ENCODE results near the gene TNFRSF18.

TNFRSF18 gene

GRCh38 chr1:1240348-1240732, 33.9 kb upstream of the TNFRSF18 start:
- DNase-seq, result no peak

DNA sequence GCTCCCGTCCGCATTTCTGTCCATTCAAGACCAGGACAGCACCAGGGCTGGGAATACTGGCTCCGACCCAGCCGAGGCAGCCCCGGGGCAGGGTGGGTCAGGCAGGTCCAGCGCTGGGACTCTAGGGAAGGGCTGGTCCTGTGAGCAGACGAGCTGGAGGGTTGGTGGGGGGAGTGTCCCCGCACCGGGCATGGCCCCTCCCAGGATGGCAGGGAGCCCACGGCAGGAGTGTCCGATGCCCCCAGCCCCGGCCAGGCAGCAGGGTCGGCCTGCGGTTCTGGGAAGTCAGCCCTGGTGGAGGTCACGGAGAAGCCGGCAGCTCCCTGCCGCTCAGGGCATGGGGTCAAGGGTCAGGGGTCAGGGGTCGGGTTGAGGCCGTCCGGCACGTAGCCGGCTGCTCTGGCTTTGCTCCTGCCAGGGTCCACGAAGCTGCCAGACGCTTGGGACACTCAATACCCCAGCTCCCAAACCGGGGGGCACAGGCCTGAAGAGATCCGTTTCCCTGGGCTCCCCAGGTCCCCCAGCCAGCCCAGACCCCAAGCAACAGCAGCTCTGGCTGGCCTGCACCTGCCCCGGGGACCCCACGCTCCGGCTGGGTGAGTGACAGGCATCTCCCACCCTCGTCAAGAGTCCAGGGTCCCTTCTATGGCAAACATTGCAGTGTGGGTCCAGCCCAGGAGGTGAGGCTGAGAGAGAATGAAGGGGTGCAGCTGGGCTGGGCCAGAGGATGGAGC, 33.4 kb upstream of the TNFRSF18 start:
- no peak for DNase-seq

DNA sequence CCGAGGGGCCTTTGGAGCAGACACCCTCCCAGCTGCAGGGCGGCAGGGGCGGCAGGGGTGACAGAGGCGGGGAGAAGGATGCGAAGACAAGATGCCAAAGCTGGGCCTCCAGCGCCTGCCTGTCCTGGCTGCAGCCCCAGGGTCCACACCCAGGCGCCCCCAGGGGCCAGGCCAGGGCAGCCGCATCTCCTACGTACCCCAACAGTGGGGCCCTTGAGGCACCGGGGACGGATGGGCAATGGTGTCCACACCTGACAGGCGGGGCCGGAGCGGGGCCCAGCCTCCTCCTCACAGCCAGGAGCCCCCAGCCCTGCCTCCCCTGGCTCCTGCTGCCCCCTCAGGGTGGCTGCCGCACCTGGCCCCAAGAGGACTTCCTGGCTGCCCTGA, 32.8 kb upstream of the TNFRSF18 start:
- DNase-seq, result no peak

- DNase-seq, result no peak
Measured at GRCh38 chr1:1238702-1239178, 32.3 kb upstream of the TNFRSF18 start.

- no peak for DNase-seq
Measured at GRCh38 chr1:1237874-1238701, 31.7 kb upstream of the TNFRSF18 start.

DNA sequence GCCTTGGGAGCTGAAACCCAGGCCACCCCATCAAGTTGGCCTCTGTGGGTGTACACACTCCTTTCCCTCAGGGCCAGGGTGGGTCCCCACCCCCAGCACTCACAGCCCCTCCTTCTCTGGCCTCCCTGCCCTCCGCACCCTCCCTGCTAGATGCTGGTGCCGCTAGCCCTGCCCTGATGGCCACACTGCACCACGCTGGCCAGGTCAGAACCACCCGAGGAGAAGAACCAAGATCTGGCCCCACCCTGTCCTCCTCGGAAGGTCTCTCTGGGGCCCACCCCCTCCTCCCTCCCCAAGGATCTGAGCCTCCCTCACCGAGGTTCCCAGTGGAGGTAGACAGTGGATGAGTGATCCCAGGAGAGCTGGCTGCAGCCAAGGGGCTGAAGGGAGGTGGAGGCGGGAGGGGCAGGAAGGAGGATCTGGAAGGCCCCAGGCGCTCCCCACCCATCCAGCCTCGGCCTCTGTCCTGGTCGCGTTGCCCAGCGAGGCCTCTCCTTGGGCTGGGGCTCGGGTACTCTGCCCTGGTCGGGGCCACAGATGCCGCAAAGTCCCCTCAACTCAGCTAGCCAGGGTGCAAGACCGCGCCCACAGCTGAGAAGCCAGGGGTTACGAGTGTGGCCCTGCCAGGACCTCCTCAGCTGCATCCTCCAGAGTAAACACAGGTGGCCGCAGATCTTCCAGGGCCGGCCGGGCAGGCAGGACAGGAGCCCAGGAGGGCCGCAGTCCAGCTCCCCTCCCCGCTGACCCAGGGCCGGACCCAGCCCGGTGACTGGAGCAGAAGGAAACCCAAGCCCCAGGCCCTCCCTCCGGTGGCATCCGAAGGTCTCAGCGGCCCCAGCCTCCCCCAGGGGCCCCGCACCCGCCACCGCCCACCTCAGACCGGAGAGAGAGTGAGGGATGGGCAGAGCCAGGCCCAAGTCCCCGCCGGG, 30.8 kb upstream of the TNFRSF18 start:
- DNase-seq, result no peak

DNA sequence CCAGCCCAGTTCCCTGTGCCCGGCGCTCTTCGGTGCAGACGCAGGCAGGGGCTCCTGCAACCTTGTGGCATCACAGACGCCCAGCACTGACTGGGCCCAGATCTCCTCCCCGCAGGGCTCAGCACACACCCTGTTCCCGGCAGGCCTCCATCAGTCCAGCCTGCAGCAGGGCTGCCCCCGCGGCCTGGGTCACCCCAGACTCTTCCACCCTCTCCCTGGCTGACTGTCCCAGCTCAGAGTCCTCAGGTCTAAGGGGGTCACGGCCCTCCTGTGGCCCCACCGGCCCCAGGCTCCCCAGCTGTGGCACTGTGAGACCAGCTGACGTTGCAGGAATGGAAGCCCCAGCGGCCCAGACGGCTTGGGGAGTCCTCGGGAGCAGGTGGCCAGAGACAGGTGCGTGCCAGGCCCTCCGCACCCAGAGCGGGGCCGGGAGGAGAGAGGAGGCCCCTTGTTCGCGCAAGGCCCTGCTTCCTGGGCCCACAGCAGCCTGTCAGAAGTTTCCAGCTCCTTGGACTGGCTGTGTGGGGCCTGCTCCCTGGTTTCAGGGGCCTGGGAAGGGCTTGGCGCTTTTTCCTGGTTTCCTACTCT, 29.9 kb upstream of the TNFRSF18 start:
- DNase-seq, result no peak

DNA sequence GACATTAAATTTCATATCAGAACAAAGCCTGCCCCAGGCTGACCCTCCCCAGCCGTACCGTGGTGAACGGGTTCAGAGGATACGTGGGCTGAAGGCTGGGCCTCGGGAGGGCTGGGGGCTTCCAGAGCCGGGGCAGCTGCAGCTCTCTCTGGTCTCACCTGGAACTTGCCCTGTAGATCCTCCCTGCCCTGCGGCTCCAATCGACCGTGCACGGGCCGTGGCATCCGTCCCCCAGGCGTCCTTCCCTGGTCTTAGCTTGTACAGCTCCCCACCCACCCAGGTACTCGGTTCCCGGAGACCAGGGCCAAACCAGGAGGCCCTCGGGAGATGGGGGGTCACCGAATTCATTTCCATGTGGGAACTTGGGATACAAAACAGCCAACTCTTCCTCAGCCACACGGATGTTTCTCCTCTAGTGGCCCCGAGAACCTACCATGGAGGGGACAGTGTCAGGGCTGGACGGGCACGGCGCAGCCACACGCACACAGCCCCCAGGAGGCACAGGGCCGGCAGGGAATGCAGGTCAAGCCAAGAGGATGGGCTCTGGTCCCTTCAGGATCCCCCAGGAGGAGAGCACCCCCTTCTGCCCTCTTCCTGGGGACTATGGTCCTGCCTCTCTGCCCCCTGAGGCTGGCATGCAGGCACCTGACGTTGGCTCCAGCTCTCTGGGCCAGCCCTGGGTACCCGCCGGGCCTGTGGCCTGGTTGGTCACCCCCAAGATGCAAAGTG, 28.8 kb upstream of the TNFRSF18 start:
- DNase-seq, result no peak

DNA sequence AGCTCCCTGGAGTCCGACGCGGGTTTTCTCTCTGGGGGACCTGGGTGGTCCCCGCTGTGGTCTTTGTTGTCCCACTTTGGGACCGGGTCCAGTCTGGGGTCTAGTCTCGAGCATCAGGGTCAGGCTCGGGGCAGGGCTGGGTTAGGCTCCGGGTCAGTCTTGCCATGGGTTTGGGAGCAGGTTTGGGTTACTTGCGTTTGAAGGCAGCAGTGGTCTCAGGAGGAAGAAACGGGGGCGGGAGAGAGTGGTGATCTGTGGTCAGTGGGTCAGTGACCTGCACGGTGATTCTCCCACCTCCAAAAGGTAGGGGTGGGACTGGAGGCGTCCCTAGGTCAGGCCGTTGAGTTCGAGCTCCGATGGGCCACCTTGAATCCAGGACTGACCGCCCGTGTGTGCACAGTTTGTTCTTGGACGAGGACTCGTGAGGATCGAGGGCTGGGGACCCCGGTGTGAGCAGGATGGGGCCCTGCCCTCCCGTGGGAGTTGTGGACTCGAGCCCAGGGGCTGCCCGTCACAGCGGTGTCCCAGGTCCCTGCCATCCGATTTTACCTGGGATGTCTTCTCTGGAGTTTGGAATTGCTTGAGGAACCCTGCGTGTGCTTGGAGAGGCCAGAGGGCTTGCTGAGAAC, 27.9 kb upstream of the TNFRSF18 start:
- DNase-seq, result no peak

- no peak for DNase-seq
Measured at GRCh38 chr1:1233567-1233892, 27.1 kb upstream of the TNFRSF18 start.

GRCh38 chr1:1232796-1233566, 26.6 kb upstream of the TNFRSF18 start:
- DNase-seq, result no peak

- no peak for DNase-seq
Measured at GRCh38 chr1:1232208-1232795, 25.9 kb upstream of the TNFRSF18 start, which contains the start of gene B3GALT6. TSS of gene B3GALT6 (plus strand) at chr1:1232237. CDS start at chr1:1232279, 42 bp downstream.

- DNase-seq, result peak; percentile 93
Measured at GRCh38 chr1:1231400-1232207, 25.2 kb upstream of the TNFRSF18 start, which contains the start of gene SDF4. TSS of gene SDF4 (minus strand) at chr1:1232001. CDS start at chr1:1228772, 3,229 bp downstream.

DNA sequence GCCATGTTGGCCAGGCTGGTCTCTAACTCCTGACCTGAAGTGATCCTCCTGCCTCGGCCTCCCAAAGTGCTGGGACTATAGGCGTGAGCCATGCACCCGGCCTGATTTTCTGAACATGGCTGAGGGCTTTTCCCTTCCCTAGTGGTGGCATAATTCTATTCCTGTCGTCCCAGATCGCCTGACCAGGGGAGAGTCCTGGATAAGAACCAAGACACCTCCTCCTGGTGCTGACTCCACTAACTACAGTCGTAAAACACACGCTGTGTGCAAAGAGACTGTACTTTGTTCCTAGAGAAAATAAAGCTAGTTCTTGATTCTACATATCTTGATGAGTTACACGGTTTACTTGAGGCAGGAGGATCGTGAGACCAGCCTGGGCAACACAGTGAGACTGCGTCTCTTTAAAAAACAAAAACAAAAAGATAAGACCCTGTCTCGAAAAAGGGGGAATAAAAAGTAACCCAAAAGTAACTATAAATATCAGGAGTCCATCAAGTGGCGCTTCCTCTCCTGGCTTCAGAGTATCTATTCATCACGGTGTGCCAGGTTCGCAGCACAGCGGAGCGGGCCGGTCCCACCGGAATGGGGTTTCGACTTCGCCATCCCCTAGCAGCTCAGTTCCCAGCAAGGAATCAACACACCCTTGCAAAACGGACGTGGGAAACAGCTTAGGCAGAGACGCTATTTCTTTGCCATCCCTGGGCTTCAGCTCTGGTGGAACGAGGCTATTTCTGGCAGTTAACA, 24.4 kb upstream of the TNFRSF18 start:
- DNase-seq, result no peak

DNA sequence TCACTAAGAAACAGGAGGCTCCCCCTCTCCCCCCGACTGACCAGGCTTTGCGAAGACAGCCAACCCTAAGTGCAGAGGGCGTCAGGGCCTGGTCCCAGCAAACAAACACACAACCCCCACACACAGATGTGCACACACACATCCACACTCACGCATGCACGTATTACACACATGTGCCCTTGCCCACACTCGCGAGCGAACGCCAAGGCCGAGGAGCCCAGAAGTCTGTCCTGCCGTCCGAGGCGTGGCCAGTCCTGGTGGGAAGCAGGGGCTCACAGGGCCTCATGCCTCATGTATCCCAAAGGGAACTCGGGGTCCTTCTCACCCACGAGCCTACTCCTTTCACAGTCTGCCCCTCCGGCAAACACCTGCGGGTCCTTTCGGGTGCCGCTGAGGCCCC, 23.4 kb upstream of the TNFRSF18 start:
- DNase-seq, result no peak

GRCh38 chr1:1228596-1229321, 22.4 kb upstream of the TNFRSF18 start:
- no peak for DNase-seq

DNA sequence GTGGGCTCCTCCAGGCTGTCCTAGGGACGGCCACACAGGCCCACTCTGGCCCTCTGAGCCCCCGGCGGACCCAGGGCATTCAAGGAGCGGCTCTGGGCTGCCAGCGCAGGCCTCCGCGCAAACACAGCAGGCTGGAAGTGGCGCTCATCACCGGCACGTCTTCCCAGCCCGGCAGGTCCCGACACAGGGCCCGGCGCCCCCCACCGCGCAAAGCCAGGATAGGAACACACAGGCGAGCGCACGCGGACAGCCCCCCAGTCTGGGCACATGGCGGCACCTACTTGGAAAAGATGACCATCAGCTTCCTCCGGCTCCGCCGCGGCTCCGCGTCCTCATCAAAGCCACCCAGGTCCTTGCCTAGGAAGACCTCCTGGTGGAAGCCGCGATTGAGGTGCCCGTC, 21.8 kb upstream of the TNFRSF18 start:
- DNase-seq, result no peak

DNA sequence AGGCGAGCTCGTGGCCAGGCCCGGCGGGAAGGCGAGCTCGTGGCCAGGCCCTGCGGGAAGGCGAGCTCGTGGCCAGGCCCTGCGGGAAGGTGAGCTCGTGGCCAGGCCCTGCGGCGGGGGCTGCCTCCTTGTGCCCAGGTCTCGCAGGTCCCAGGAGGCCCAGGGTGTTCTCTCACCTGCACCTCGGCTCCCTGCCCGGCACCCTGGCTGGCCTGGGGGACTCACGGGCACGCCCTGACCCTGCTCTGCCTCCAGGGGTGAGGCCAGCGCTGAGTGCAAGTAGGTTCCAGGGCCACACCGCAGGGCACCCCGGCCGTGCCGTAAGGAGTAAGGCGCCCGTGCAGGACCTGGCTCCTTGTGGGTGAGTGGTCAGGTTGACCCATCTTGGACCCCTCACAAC, 21.0 kb upstream of the TNFRSF18 start:
- DNase-seq, result no peak

Measured in effector CD8-positive, alpha-beta T cell (primary cell).